Brain microvascular endothelial cell (primary cell): ENCODE data around the gene GUCD1.
"Not testable (repeated sequence)": the region's sequence is repeated elsewhere in the genome, so short reads cannot be mapped to it uniquely, and the experiment has no call there.

Experiments
- DNase-seq: peaks from one replicate; pipeline ENCODE4 v3.0.0-alpha.2; 2020
- H3K27ac ChIP-seq: fragments of 250-450 bp; sonication (Bioruptor Pico); 2 replicates; pipeline ENCODE4 v1.5.1; 2020; ENCODE audit warnings: mild to moderate bottlenecking, moderate library complexity
- H3K27me3 ChIP-seq: fragments of 250-450 bp; sonication (Bioruptor Pico); replicated peaks from 2 replicates; pipeline ENCODE4 v1.5.1; 2020; ENCODE audit warnings: mild to moderate bottlenecking
- H3K36me3 ChIP-seq: fragments of 250-450 bp; sonication (Bioruptor Pico); replicated peaks from 2 replicates; pipeline ENCODE4 v1.5.1; 2020; ENCODE audit warnings: mild to moderate bottlenecking
- H3K4me3 ChIP-seq: 2 replicates; pipeline ENCODE4 v1.5.1; 2011; ENCODE audit warnings: low read depth, mild to moderate bottlenecking, control low read depth, low read length, moderate library complexity
- CTCF ChIP-seq: IDR thresholded peaks from 2 replicates; pipeline ENCODE4 v1.5.1; 2011; ENCODE audit warnings: low read depth, mild to moderate bottlenecking, moderate library complexity, low read length, control low read depth, inconsistent platforms; ENCODE audit errors: missing control alignments
- in situ Hi-C: cut with HindIII; loops from 2 replicates; pipeline ENCODE4 v1.10.0; 2017; ENCODE audit warnings: low sequenced_read_pairs, low pct_ligation_motif_present

Gene GUCD1

GRCh38 chr22:24536089-24536488 lies 18.8 kb downstream of the GUCD1 start:
- in situ Hi-C loops: no loop called here
- no peak overlapping the region for H3K4me3 ChIP-seq
- H3K27ac ChIP-seq: no peak overlapping the region
- no peaks in the 10 kb centered on the region for H3K27me3 ChIP-seq
- no peak for TF ChIP-seq CTCF
- peaks cover 11% of the 10 kb centered on the region for H3K36me3 ChIP-seq
- DNase-seq: no peak

- in situ Hi-C loops: no loop called here
- H3K36me3 ChIP-seq: peaks cover 4% of the 10 kb centered on the region
- no peak overlapping the region for H3K27ac ChIP-seq
- H3K27me3 ChIP-seq: no peaks in the 10 kb centered on the region
- TF ChIP-seq CTCF: no peak
- no peak overlapping the region for H3K4me3 ChIP-seq
- no peak for DNase-seq
These were observed 19.6 kb downstream of the GUCD1 start for GRCh38 chr22:24535348-24535747.

- no peaks in the 10 kb centered on the region for H3K27me3 ChIP-seq
- no peak for DNase-seq
- in situ Hi-C loops: no loop called here
- H3K4me3 ChIP-seq: no peak overlapping the region
- no peak overlapping the region for H3K27ac ChIP-seq
- TF ChIP-seq CTCF: no peak
- H3K36me3 ChIP-seq: no peaks in the 10 kb centered on the region
These were observed 22.9 kb downstream of the GUCD1 start for GRCh38 chr22:24532075-24532474.

GRCh38 chr22:24530968-24531367 lies 24.0 kb downstream of the GUCD1 start:
- H3K36me3 ChIP-seq, in situ Hi-C loops, H3K27ac ChIP-seq, DNase-seq, H3K4me3 ChIP-seq, H3K27me3 ChIP-seq: not testable (repeated sequence)

GRCh38 chr22:24529898-24530297 lies 25.0 kb downstream of the GUCD1 start:
- no peaks in the 10 kb centered on the region for H3K27me3 ChIP-seq
- H3K27ac ChIP-seq: no peak overlapping the region
- TF ChIP-seq CTCF: no peak
- H3K4me3 ChIP-seq: no peak overlapping the region
- no peak for DNase-seq
- no peaks in the 10 kb centered on the region for H3K36me3 ChIP-seq
- in situ Hi-C loops: no loop called here

- DNase-seq: no peak
These were observed 28.7 kb downstream of the GUCD1 start for GRCh38 chr22:24526191-24526590.

More at GRCh38 chr22:24526191-24526590, 28.7 kb downstream of the GUCD1 start:
- no peak overlapping the region for H3K4me3 ChIP-seq
- H3K36me3 ChIP-seq: no peaks in the 10 kb centered on the region
- H3K27me3 ChIP-seq: no peaks in the 10 kb centered on the region
- TF ChIP-seq CTCF: no peak
- no peak overlapping the region for H3K27ac ChIP-seq
- in situ Hi-C loops: no loop called here
